ENCODE measurements around the gene ARL6IP5.

Gene ARL6IP5

GRCh38 chr3:69116897-69117296 is 32.2 kb downstream of the ARL6IP5 start:
- DNase-seq (no peak), ATAC-seq (no peak)

DNA sequence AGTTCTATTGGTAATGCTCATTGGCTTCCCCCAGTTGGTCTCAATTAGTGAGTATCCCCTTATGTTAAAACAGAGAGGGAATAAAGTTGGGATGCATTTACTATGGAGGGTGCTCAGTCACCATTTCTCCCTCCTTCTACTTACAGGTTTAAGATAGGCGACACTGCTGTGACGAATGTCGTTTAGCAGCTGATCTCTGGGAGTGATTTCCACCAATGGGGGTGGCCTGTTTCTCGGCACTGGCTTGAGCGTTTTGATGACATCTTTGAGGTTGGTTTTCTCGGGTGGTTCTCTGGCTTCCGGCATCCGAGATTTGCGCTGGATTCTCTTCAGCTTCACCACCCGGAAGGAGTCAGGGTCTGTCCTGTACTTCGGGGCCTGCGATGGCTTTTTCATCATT is 33.8 kb downstream of the ARL6IP5 start:
- no peak for DNase-seq
- ATAC-seq: no peak

- DNase-seq (no peak), ATAC-seq (no peak)
These were observed 34.4 kb downstream of the ARL6IP5 start for GRCh38 chr3:69119138-69119537.

- ATAC-seq (no peak), DNase-seq (no peak)
These were observed 34.9 kb downstream of the ARL6IP5 start for GRCh38 chr3:69119681-69120080.

DNA sequence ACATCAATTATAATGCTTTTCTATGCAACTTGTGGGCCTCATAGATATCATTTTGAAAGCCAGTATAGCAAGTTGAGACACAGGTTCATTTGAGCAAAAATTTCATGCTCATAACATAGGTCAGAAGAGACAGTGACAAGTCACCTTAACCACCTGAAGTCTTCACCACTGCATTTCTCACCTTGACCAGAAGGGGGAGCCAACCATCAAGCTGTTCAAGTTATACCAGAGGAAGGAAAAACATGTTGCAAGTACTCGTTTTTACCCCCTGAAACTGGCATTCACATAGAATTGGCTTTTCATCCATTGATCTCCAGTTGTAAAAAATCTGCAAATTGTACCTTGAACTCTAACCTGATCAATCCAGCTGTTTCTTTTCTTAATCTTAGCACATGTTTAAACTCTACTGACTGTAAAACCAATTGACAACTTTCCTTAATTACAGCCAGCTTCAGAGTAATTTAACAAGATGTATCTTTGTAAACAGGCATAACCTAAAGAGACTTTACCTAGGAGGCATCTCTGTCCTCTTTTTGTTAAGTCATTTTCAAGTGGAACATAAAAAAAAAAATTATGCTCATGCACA is 36.2 kb downstream of the ARL6IP5 start:
- peak; percentile 81 for DNase-seq
- ATAC-seq: peak; percentile 77

GRCh38 chr3:69121513-69121912 is 36.8 kb downstream of the ARL6IP5 start:
- DNase-seq: no peak
- no peak for ATAC-seq

- ATAC-seq: no peak
- no peak for DNase-seq
These were observed 37.2 kb downstream of the ARL6IP5 start for GRCh38 chr3:69121950-69122349.

- ATAC-seq (no peak), DNase-seq (no peak)
These were observed 37.7 kb downstream of the ARL6IP5 start, which contains the start of gene LMOD3 for GRCh38 chr3:69122403-69122802. Gene LMOD3, minus strand, starts transcription at chr3:69122595. Its CDS starts 209 bp downstream, at chr3:69122386.

GRCh38 chr3:69126216-69126615 is 41.5 kb downstream of the ARL6IP5 start:
- no peak for DNase-seq
- ATAC-seq: no peak

DNA sequence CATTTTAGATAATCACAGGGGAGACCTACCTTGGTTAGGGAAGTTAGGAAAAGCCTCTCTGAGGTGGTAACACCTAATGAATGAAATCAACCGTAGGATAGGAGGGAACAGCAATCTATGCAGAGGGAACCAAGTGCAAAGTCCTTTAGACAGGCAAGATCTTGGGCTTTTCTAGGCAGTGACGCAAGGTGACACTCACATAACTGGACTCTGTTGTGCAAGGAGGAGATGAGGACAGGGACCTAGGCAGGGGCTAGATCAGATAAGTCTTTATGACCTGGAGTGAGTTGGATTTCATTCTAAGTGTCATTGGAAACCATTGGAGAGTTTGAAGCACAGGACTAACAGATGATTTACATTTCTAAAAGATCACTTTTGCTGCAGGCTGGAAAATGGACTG is 42.3 kb downstream of the ARL6IP5 start:
- no peak for DNase-seq
- ATAC-seq: no peak

GRCh38 chr3:69128509-69128908 is 43.8 kb downstream of the ARL6IP5 start:
- ATAC-seq (no peak), DNase-seq (no peak)

- ATAC-seq (no peak), DNase-seq (no peak)
These were observed 44.8 kb downstream of the ARL6IP5 start for GRCh38 chr3:69129531-69129930.

DNA sequence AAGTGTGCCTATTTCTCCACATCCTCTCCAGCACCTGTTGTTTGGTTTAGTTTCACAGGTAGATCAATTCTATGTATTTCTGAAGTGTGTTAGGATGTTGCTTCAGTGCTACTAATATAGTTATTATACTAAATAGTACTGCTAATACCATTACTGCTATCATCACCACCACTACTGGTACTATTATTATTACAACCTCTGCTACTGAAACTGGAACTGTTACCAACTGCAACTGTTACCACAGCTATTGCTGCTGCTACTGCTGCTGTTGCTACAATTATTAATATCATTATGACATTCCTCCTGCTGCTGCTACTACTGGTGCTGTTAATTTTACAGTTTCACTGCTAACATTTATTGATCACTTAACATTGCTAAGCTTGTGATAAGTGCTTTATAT is 46.0 kb downstream of the ARL6IP5 start:
- DNase-seq: no peak
- no peak for ATAC-seq

DNA sequence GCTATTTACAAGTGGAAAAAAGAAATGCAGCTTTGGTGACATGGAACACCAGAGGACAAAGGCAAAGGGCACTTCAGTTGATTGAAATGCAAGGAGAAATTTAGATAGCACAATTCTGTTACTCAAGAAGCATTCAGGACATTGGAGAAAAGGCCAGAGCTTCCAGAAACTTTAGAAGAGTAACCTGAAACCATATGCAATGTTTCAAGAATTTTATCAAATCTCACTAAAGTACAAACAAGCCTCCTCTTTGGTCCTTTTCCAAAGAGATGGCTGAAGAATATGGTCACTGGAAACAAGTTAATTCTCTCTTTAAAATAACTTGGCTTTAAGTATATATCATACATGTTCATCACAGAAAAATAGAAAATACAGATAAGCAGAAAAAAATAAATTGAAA is 52.3 kb downstream of the ARL6IP5 start:
- DNase-seq (no peak), ATAC-seq (no peak)

- ATAC-seq: no peak
These were observed 52.7 kb downstream of the ARL6IP5 start for GRCh38 chr3:69137412-69137811.

DNA sequence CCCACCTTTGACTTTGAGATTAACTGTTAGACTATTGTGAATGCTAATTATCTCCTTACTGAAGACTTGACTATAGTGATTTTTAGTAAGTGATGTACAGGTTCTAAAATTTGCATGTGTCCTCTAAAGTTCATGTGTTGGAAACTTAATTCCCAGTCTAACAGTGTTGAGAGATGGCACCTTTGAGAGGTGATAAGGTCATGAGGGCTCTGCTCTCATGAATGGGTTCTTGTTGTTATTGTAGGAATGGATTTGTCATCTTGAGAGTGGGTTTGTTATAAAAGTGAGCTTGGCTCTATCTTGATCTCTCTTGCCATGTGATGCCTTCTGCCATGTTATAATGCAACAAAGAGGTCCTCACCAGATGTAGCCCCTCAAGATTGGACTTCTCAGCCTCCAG is 56.6 kb downstream of the ARL6IP5 start:
- DNase-seq (no peak), ATAC-seq (peak; percentile 57)

More at GRCh38 chr3:69137412-69137811, 52.7 kb downstream of the ARL6IP5 start:
- DNase-seq: no peak

- DNase-seq (no peak), ATAC-seq (no peak)
These were observed 57.4 kb downstream of the ARL6IP5 start for GRCh38 chr3:69142090-69142489.

GRCh38 chr3:69142797-69143454 is 58.2 kb downstream of the ARL6IP5 start:
- ATAC-seq (no peak), DNase-seq (no peak)

DNA sequence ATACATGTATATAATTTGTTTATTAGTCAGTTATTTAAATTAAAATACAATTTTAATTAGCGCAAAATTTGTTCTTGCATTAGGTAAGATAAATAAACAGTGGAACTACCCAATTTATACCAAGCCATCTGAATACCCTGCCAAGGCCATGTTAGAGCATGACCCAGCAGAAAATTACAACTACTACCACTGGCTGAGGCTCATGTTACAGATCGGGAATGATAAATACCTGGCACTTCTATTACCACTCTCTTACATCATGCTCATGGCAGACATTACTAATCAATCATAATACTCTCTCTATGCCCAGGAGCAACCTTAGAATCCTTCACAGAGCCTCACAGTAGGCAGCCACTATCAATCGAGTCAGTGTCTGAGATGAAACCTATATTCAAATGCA is 58.9 kb downstream of the ARL6IP5 start:
- DNase-seq: no peak
- ATAC-seq: no peak

DNA sequence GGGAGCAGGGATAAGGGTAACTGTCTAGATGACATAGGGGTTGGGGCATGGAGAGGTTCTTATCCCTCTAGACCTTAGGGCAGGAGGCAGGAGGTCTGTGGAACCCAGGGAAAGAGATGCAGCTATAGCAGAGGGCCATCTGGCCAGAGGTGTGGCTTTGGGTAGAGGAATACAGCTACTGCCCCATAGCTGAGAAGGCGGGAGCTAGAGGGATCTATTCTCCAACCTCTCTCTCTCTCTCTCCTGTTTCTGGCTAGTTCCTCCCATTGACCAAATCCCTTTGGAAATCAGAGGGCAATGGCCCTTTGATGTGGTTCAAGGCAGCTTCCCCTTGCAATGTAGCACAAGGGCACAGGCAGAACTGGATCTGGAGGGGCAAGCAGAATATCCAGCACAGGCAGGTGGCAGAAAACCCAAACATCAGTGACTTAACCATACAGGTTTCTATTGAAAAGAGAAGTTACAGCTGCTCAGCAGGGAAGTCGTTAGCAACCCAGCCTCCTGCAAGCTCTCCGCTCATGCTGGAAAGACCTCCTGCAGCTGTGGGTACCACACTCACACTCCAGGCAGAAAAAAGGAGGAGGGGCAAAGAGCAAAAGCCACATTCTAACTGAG is 60.0 kb downstream of the ARL6IP5 start:
- DNase-seq: no peak

GRCh38 chr3:69145688-69146087 is 61.0 kb downstream of the ARL6IP5 start:
- no peak for ATAC-seq
- DNase-seq: no peak

More for the DNA sequence above, 60.0 kb downstream of the ARL6IP5 start:
- no peak for ATAC-seq

- no peak for ATAC-seq
- DNase-seq: no peak
These were observed 64.8 kb downstream of the ARL6IP5 start for GRCh38 chr3:69149586-69149985.
